Measurements from ENCODE around the gene PTPRJ. TPM values are rescaled to one million over a fixed set of nuclear protein-coding genes. Genes with fewer than 3 reads are reported as not detected.

Gene PTPRJ
- total and polyA plus RNA-seq, 9 of the 15 experiments (the other 6 are each of a cell fraction or from before 2014, with no cell fraction given), result 0.56 to 10.7 (median 4.8) TPM

DNA sequence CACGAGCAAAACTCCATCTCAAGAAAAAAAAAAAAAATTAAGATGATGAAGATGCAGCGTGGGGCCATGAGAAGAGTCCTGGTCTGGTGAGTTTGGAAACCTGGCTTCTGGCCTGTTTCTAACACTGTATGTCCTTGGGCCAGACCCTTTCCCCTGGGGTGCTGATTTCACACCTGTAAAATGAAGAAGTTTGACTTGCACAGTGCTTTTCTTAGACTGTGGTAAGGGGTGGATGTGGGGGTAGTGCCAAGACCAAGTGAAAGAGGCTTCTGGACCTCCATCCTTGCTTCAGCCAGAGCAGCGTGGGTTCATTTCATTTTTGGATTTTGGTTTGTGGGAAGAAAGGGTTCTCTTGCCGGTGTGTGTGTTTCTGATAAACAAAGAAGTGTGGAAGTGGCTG, 42.1 kb downstream of the PTPRJ start:
- H3K9me1 ChIP-seq (ENCODE audit: control insufficient read depth, insufficient read depth, low read length), result no peaks in the 10 kb centered on the region
- no peak overlapping the region for H3K27ac ChIP-seq (ENCODE audit: extremely low read depth, low read depth, low read length)
- no peak overlapping the region for H2AFZ ChIP-seq (ENCODE audit: low read depth, low read length)
- no peak for FAIRE-seq
- in situ Hi-C loops (cut with MboI) (no loop called here), intact Hi-C loops (cut with micrococcal nuclease) (no loop called here)
- WGBS (ENCODE audit: insufficient coverage, low coverage, missing lambda C conversion rate), result 26% methylated on average over 4 of the region's 4 CpGs
- no peak overlapping the region for H3K4me2 ChIP-seq (ENCODE audit: insufficient read depth, low read length)
- H3K79me2 ChIP-seq (ENCODE audit: control insufficient read depth, insufficient read depth, low read length), result no peaks in the 10 kb centered on the region; the same call in 2 of the 3 replicates
- no peak for DNase-seq (ENCODE audit: extremely low read depth in 1 of 4, low spot score in 3 of 4)
- TF ChIP-seq KLF16 (IDR thresholded peaks at IDR 0.05) (no peak), COPS2 (conservative IDR thresholded peaks at IDR 0.05) (no peak), SMARCB1 (IDR thresholded peaks at IDR 0.05; ENCODE audit: insufficient read length, low read depth) (no peak), ZNF174 (CRISPR knock-in tag; IDR thresholded peaks at IDR 0.05) (no peak), ZNF511 (CRISPR knock-in tag; IDR thresholded peaks at IDR 0.05) (no peak), CEBPB (tag; IDR thresholded peaks at IDR 0.05) (no peak), ARID3B (CRISPR knock-in tag; IDR thresholded peaks at IDR 0.05; ENCODE audit: borderline replicate concordance) (no peak)
- TF ChIP-seq, protein P1, sequence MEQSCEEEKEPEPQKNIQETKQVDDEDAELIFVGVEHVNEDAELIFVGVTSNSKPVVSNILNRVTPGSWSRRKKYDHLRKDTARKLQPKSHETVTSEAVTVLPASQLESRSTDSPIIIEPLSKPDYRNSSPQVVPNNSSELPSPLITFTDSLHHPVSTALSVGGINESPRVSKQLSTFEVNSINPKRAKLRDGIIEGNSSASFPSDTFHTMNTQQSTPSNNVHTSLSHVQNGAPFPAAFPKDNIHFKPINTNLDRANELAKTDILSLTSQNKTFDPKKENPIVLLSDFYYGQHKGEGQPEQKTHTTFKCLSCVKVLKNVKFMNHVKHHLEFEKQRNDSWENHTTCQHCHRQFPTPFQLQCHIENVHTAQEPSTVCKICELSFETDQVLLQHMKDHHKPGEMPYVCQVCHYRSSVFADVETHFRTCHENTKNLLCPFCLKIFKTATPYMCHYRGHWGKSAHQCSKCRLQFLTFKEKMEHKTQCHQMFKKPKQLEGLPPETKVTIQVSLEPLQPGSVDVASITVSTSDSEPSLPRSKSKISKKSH (CRISPR knock-in tag; IDR thresholded peaks at IDR 0.05), result no peak
- TF ChIP-seq, protein P2, sequence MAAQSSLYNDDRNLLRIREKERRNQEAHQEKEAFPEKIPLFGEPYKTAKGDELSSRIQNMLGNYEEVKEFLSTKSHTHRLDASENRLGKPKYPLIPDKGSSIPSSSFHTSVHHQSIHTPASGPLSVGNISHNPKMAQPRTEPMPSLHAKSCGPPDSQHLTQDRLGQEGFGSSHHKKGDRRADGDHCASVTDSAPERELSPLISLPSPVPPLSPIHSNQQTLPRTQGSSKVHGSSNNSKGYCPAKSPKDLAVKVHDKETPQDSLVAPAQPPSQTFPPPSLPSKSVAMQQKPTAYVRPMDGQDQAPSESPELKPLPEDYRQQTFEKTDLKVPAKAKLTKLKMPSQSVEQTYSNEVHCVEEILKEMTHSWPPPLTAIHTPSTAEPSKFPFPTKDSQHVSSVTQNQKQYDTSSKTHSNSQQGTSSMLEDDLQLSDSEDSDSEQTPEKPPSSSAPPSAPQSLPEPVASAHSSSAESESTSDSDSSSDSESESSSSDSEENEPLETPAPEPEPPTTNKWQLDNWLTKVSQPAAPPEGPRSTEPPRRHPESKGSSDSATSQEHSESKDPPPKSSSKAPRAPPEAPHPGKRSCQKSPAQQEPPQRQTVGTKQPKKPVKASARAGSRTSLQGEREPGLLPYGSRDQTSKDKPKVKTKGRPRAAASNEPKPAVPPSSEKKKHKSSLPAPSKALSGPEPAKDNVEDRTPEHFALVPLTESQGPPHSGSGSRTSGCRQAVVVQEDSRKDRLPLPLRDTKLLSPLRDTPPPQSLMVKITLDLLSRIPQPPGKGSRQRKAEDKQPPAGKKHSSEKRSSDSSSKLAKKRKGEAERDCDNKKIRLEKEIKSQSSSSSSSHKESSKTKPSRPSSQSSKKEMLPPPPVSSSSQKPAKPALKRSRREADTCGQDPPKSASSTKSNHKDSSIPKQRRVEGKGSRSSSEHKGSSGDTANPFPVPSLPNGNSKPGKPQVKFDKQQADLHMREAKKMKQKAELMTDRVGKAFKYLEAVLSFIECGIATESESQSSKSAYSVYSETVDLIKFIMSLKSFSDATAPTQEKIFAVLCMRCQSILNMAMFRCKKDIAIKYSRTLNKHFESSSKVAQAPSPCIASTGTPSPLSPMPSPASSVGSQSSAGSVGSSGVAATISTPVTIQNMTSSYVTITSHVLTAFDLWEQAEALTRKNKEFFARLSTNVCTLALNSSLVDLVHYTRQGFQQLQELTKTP (IDR thresholded peaks at IDR 0.05; ENCODE audit: low read depth in 1 of 2, partially characterized antibody in 2 of 2), result no peak
- no peaks in the 10 kb centered on the region for H4K20me1 ChIP-seq (replicated peaks; ENCODE audit: control insufficient read depth, insufficient read depth, low read length)
- no peak for ATAC-seq
- ChIA-PET POLR2A (interaction anchor here (0.8 kb wide), 1 partner anchor 7 kb away, joined by 3 read pairs; no protein-coding TSS in a partner anchor), CTCF (ENCODE audit: low intra/inter-chr PET ratio) (no interaction called here)
- peaks cover 11 to 16% of the 10 kb centered on the region in 2 experiments; a peak in 4 of 5 replicates for H3K4me1 ChIP-seq (replicated peaks in 1 of 2; ENCODE audit: control insufficient read depth in 2 of 2, insufficient read depth in 2 of 2, low read length in 2 of 2)
- BruUV-seq (replicated peaks), result no TSS peak
- H3K9me3 ChIP-seq (replicated peaks; ENCODE audit: control insufficient read depth, insufficient read depth, low read depth, low read length), result no peaks in the 10 kb centered on the region
- no peaks in the 10 kb centered on the region for H3K27me3 ChIP-seq (ENCODE audit: control insufficient read depth in 2 of 2, insufficient read depth in 2 of 2, low read length in 2 of 2)
- H3K36me3 ChIP-seq (ENCODE audit: control insufficient read depth, insufficient read depth, low read length), result no peaks in the 10 kb centered on the region
- H3K4me3 ChIP-seq, result no peak overlapping the region
- H3K9ac ChIP-seq (ENCODE audit: insufficient read depth in 1 of 2, low read depth in 2 of 2, low read length in 2 of 2), result no peak overlapping the region

All from K562 (cell line).